Measurements from ENCODE around the gene ENG. TPM values are rescaled to one million over a fixed set of nuclear protein-coding genes. Genes with fewer than 3 reads are reported as not detected.

ENG gene
- polyA plus RNA-seq, 1 of the 3 experiments (the other 2 are of a cell fraction), result 18.8 TPM

DNA sequence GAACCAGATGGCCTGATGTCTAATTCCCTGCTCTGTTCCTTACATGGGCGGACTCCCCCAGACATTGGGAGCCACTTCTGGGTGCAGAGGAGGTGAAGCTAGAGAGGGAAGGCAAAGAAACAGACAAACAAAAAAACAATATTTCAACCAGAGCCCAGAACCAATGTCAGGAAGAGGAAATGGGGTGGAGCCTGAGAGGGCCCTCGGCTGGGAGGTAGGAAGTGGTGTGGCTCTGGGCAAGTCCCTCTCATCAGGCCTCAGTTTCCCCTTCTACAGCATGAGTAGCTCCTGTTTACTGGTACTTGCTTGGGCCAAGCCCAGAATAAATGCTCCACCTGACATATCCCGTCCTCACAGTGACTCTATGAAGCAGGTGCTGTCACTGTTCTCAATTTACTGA lies 87.0 kb downstream of the ENG start:
- DNase-seq, result no peak
- no peak overlapping the region for H3K27ac ChIP-seq (ENCODE audit: low read depth in 2 of 2, low read length in 1 of 2)
- H3K4me3 ChIP-seq (ENCODE audit: low read depth in 2 of 2, low read length in 1 of 2), result no peak overlapping the region
- H3K36me3 ChIP-seq (replicated peaks in 1 of 2; ENCODE audit: control insufficient read depth in 1 of 2, insufficient read depth in 2 of 2, low read length in 1 of 2), result no peaks in the 10 kb centered on the region
- no peak overlapping the region for H3K4me2 ChIP-seq
- WGBS (ENCODE audit: low lambda C conversion rate), result 65% methylated on average over 3 of the region's 3 CpGs
- H3K4me1 ChIP-seq (ENCODE audit: control insufficient read depth in 1 of 2, insufficient read depth in 2 of 2, low read depth in 1 of 2, low read length in 1 of 2), result peaks cover 0 to 17% of the 10 kb centered on the region in 2 experiments; a peak in 1 of 4 replicates
- no peaks in the 10 kb centered on the region for H3K27me3 ChIP-seq (ENCODE audit: insufficient read depth)
- H3K79me2 ChIP-seq (ENCODE audit: insufficient read depth), result no peaks in the 10 kb centered on the region
- no peak overlapping the region for H3K9ac ChIP-seq
- no peaks in the 10 kb centered on the region for H3F3A ChIP-seq (replicated peaks; ENCODE audit: insufficient read depth)
- H3K9me2 ChIP-seq, result no peaks in the 10 kb centered on the region
- no peaks in the 10 kb centered on the region for H3K9me3 ChIP-seq
- POLR2A ChIA-PET, result interaction anchor here (1.1 to 1.6 kb wide), 2 partner anchors 12 to 18 kb away, joined by 3 to 6 read pairs; partner anchors contain the start of gene CDK9
- TF ChIP-seq, protein P1, sequence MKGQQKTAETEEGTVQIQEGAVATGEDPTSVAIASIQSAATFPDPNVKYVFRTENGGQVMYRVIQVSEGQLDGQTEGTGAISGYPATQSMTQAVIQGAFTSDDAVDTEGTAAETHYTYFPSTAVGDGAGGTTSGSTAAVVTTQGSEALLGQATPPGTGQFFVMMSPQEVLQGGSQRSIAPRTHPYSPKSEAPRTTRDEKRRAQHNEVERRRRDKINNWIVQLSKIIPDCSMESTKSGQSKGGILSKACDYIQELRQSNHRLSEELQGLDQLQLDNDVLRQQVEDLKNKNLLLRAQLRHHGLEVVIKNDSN (IDR thresholded peaks at IDR 0.05; ENCODE audit: borderline replicate concordance, low read depth), result no peak
- TF ChIP-seq, protein P2, sequence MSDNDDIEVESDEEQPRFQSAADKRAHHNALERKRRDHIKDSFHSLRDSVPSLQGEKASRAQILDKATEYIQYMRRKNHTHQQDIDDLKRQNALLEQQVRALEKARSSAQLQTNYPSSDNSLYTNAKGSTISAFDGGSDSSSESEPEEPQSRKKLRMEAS (IDR thresholded peaks at IDR 0.05; ENCODE audit: low read depth), result no peak
- no peak for TF ChIP-seq GATA2 (CRISPR knock-in tag; IDR thresholded peaks at IDR 0.05)
- no peak overlapping the region for H2AFZ ChIP-seq (ENCODE audit: low read depth)
- CTCF ChIA-PET, result interaction anchor here (0.6 to 2.2 kb wide), 7 partner anchors 13 to 154 kb away, joined by 3 to 9 read pairs (median 5); partner anchors contain the start of gene TOR2A
- H4K20me1 ChIP-seq (ENCODE audit: insufficient read depth), result no peaks in the 10 kb centered on the region

DNA sequence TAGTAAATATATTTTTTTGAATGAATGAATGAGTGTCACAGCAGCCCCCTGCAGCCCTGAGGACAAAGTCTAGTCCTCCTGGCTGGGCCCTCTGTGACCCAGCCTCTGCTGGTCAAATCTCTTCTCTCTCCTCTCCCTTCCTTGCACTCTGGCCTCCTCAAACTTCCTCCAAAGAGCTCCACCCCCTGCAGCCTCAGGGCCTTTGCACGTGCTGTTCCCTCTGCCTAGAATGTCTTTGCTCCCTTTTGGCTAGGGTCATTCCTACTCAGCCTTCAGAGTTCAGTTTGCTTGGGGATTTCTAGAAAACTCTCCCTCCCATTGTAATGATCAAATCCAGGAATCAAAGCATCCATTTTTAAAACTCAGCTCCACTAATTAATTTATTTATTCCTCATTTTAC lies 89.0 kb downstream of the ENG start:
- TF ChIP-seq, protein P3, sequence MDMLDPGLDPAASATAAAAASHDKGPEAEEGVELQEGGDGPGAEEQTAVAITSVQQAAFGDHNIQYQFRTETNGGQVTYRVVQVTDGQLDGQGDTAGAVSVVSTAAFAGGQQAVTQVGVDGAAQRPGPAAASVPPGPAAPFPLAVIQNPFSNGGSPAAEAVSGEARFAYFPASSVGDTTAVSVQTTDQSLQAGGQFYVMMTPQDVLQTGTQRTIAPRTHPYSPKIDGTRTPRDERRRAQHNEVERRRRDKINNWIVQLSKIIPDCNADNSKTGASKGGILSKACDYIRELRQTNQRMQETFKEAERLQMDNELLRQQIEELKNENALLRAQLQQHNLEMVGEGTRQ (IDR thresholded peaks at IDR 0.05; ENCODE audit: borderline replicate concordance, low read depth, low read length), result no peak

More for the DNA sequence above, 89.0 kb downstream of the ENG start:
- Histone ChIP-seq H3K27ac (ENCODE audit: low read depth in 2 of 2, low read length in 1 of 2) (no peak overlapping the region), H3K9me2 (no peaks in the 10 kb centered on the region), H3K4me3 (ENCODE audit: low read depth in 2 of 2, low read length in 1 of 2) (no peak overlapping the region), H2AFZ (ENCODE audit: low read depth) (no peak overlapping the region), H3K4me2 (no peak overlapping the region), H3F3A (replicated peaks; ENCODE audit: insufficient read depth) (no peaks in the 10 kb centered on the region), H3K4me1 (ENCODE audit: control insufficient read depth in 1 of 2, insufficient read depth in 2 of 2, low read depth in 1 of 2, low read length in 1 of 2) (peaks cover 0 to 20% of the 10 kb centered on the region in 2 experiments; a peak in 1 of 4 replicates), H3K27me3 (ENCODE audit: insufficient read depth) (no peaks in the 10 kb centered on the region), H3K36me3 (replicated peaks in 1 of 2; ENCODE audit: control insufficient read depth in 1 of 2, insufficient read depth in 2 of 2, low read length in 1 of 2) (no peaks in the 10 kb centered on the region), H3K9me3 (no peaks in the 10 kb centered on the region), H4K20me1 (ENCODE audit: insufficient read depth) (no peaks in the 10 kb centered on the region), H3K9ac (no peak overlapping the region), H3K79me2 (ENCODE audit: insufficient read depth) (no peaks in the 10 kb centered on the region)
- POLR2A ChIA-PET, result interaction anchor here (0.8 kb wide), 1 partner anchor 20 kb away, joined by 3 read pairs; the partner anchor contains the start of gene CDK9
- CTCF ChIA-PET, result interaction anchor here (0.9 to 2.0 kb wide), 6 partner anchors 10 to 156 kb away, joined by 3 to 7 read pairs (median 4); partner anchors contain the start of genes CDK9 and TOR2A
- DNase-seq, result no peak
- 69% methylated on average over 1 of the region's 1 CpG for WGBS (ENCODE audit: low lambda C conversion rate)

Small RNA genes lying within 50 kb of the gene (small RNA-seq; reads per million reads assigned to genes)
- 0 to 2.8 (median 0.06) reads per million in 7 experiments for gene MIR4672
- gene RF00019, result 0 reads per million in 7 experiments
- 0 reads per million in 7 experiments for gene RNA5SP296

Other genes starting within 250 kb of the ENG start
- gene STXBP1, start 242.4 kb downstream of the ENG start, polyA plus RNA-seq (2012; rRNA removed), result 33.0 and 44.3 TPM in 2 replicates
- 0.19 and 0.25 TPM in 2 replicates for gene CFAP157, start 147.7 kb downstream of the ENG start, polyA plus RNA-seq (2012; rRNA removed)
- gene PTRH1, start 139.0 kb downstream of the ENG start, polyA plus RNA-seq (2012; rRNA removed), result 41.1 and 42.2 TPM in 2 replicates
- gene TTC16, start 138.6 kb downstream of the ENG start, polyA plus RNA-seq (2012; rRNA removed), result 0.03 and 0.05 TPM in 2 replicates
- 11.9 and 17.2 TPM in 2 replicates for gene TOR2A, start 119.4 kb downstream of the ENG start, polyA plus RNA-seq (2012; rRNA removed)
- 0.15 and 0.52 TPM in 2 replicates for gene SH2D3C, start 76.0 kb downstream of the ENG start, polyA plus RNA-seq (2012; rRNA removed)
- 82.7 and 108 TPM in 2 replicates for gene CDK9, start 68.6 kb downstream of the ENG start, polyA plus RNA-seq (2012; rRNA removed)
- 82.3 and 82.7 TPM in 2 replicates for gene FPGS, start 51.8 kb downstream of the ENG start, polyA plus RNA-seq (2012; rRNA removed)
- gene AK1, start 23.0 kb upstream of the ENG start, polyA plus RNA-seq (2012; rRNA removed), result 103 and 125 TPM in 2 replicates
- gene ST6GALNAC6, start 44.9 kb upstream of the ENG start, polyA plus RNA-seq (2012; rRNA removed), result 34.8 and 47.5 TPM in 2 replicates
- gene ST6GALNAC4, start 62.4 kb upstream of the ENG start, polyA plus RNA-seq (2012; rRNA removed), result 28.4 and 30.2 TPM in 2 replicates
- gene PIP5KL1, start 76.1 kb upstream of the ENG start, polyA plus RNA-seq (2012; rRNA removed), result 4.0 and 6.1 TPM in 2 replicates
- gene DPM2, start 83.2 kb upstream of the ENG start, polyA plus RNA-seq (2012; rRNA removed), result 106 and 117 TPM in 2 replicates
- gene EEIG1, start 126.3 kb upstream of the ENG start, polyA plus RNA-seq (2012; rRNA removed), result 17.9 and 26.2 TPM in 2 replicates
- gene NAIF1, start 212.7 kb upstream of the ENG start, polyA plus RNA-seq (2012; rRNA removed), result 14.6 and 14.8 TPM in 2 replicates
- 12.1 and 12.3 TPM in 2 replicates for gene SLC25A25, start 213.6 kb upstream of the ENG start, polyA plus RNA-seq (2012; rRNA removed)

All from SK-N-SH (cell line).